ENCODE data around the gene SLC22A3. TPM values are rescaled to one million over a fixed set of nuclear protein-coding genes. Genes with fewer than 3 reads are reported as not detected.

The SLC22A3 gene
- total and polyA plus RNA-seq, 2 of the 13 experiments (the other 11 are each of a cell fraction or from before 2014, with no cell fraction given), result 12.0 to 31.5 TPM

GRCh38 chr6:160388922-160389321, 40.7 kb downstream of the SLC22A3 start:
- WGBS (ENCODE audit: low lambda C conversion rate), result 77% methylated on average over 4 of the region's 4 CpGs
- in situ Hi-C loops (cut with HindIII; ENCODE audit: extremely low pct_ligation_motif_present, low pct_unique_long_range_greater_than_20kb), result no loop called here
- H2AFZ ChIP-seq (ENCODE audit: low read length), result no peak overlapping the region

GRCh38 chr6:160391419-160392116, 43.4 kb downstream of the SLC22A3 start:
- H3K4me3 ChIP-seq (replicated peaks in 1 of 3; ENCODE audit: insufficient read depth in 1 of 3, low read depth in 2 of 3, low read length in 3 of 3), result no peak overlapping the region
- TF ChIP-seq PRDM15 (CRISPR knock-in tag; IDR thresholded peaks at IDR 0.05) (no peak), ZBTB1 (CRISPR knock-in tag; IDR thresholded peaks at IDR 0.05; ENCODE audit: borderline replicate concordance) (no peak), MAF1 (CRISPR knock-in tag; IDR thresholded peaks at IDR 0.05; ENCODE audit: borderline replicate concordance) (no peak), RCOR2 (CRISPR knock-in tag; IDR thresholded peaks at IDR 0.05) (no peak), NCOA2 (CRISPR knock-in tag; IDR thresholded peaks at IDR 0.05) (peak; percentile 14; the same call in 1 of the 2 replicates), GFI1 (CRISPR knock-in tag; IDR thresholded peaks at IDR 0.05; ENCODE audit: borderline replicate concordance) (no peak), REPIN1 (CRISPR knock-in tag; IDR thresholded peaks at IDR 0.05; ENCODE audit: borderline replicate concordance, low read depth) (no peak), NFYB (CRISPR knock-in tag; IDR thresholded peaks at IDR 0.05) (no peak), U2AF2 (IDR thresholded peaks at IDR 0.05; ENCODE audit: low read depth, low read length) (no peak)
- TF ChIP-seq, protein P1, sequence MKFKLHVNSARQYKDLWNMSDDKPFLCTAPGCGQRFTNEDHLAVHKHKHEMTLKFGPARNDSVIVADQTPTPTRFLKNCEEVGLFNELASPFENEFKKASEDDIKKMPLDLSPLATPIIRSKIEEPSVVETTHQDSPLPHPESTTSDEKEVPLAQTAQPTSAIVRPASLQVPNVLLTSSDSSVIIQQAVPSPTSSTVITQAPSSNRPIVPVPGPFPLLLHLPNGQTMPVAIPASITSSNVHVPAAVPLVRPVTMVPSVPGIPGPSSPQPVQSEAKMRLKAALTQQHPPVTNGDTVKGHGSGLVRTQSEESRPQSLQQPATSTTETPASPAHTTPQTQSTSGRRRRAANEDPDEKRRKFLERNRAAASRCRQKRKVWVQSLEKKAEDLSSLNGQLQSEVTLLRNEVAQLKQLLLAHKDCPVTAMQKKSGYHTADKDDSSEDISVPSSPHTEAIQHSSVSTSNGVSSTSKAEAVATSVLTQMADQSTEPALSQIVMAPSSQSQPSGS (CRISPR knock-in tag; IDR thresholded peaks at IDR 0.05), result 0 out of 2 replicates have a peak, but pooled peaks have one; percentile 29

More at GRCh38 chr6:160388922-160389321, 40.7 kb downstream of the SLC22A3 start:
- Histone ChIP-seq H3K36me3 (replicated peaks in 1 of 2; ENCODE audit: control insufficient read depth in 1 of 2, insufficient read depth in 2 of 2, low read length in 2 of 2) (no peaks in the 10 kb centered on the region), H4K20me1 (ENCODE audit: insufficient read depth, low read length) (no peaks in the 10 kb centered on the region), H3K9ac (ENCODE audit: insufficient read depth, low read depth, low read length) (no peak overlapping the region), H3K79me2 (ENCODE audit: insufficient read depth, low read length) (peaks cover 21% of the 10 kb centered on the region), H3K4me3 (replicated peaks in 1 of 3; ENCODE audit: insufficient read depth in 1 of 3, low read depth in 2 of 3, low read length in 3 of 3) (no peak overlapping the region), H3K27me3 (ENCODE audit: control insufficient read depth in 1 of 2, insufficient read depth in 2 of 2, low read length in 2 of 2) (no peaks in the 10 kb centered on the region), H3K4me2 (ENCODE audit: low read depth, low read length) (no peak overlapping the region), H3K4me1 (ENCODE audit: insufficient read depth, low read length) (peaks cover 44% of the 10 kb centered on the region), H3K27ac (ENCODE audit: extremely low read length, insufficient read depth, low read length) (no peak overlapping the region), H3K9me3 (ENCODE audit: low read length) (no peaks in the 10 kb centered on the region)
- ChIA-PET CTCF (ENCODE audit: low intra/inter-chr PET ratio, low total read pairs) (no interaction called here), POLR2A (no interaction called here)
- no peak for FAIRE-seq
- TF ChIP-seq RARA (CRISPR knock-in tag; IDR thresholded peaks at IDR 0.05), result no peak
- no peak for TF ChIP-seq MED13 (CRISPR knock-in tag; IDR thresholded peaks at IDR 0.05)
- TF ChIP-seq CEBPB (IDR thresholded peaks at IDR 0.05; ENCODE audit: borderline replicate concordance, low read depth, low read length), result peak; percentile 52; the same call in 1 of the 2 replicates
- 0 out of 2 replicates have a peak, but pooled peaks have one; percentile 40 for TF ChIP-seq ATF7 (IDR thresholded peaks at IDR 0.05)
- no peak for TF ChIP-seq ATF7 (CRISPR knock-in tag; IDR thresholded peaks at IDR 0.05)
- BruUV-seq (replicated peaks), result no TSS peak
- intact Hi-C loops (cut with micrococcal nuclease; ENCODE audit: unreplicated experiment), result no loop called here
- no peak for DNase-seq (ENCODE audit: low spot score)
- ATAC-seq, result no peak

More at GRCh38 chr6:160391419-160392116, 43.4 kb downstream of the SLC22A3 start:
- Histone ChIP-seq H3K27me3 (ENCODE audit: control insufficient read depth in 1 of 2, insufficient read depth in 2 of 2, low read length in 2 of 2) (no peaks in the 10 kb centered on the region), H2AFZ (ENCODE audit: low read length) (no peak overlapping the region), H3K79me2 (ENCODE audit: insufficient read depth, low read length) (peaks cover 15% of the 10 kb centered on the region), H3K4me2 (ENCODE audit: low read depth, low read length) (peak overlapping the region; percentile 50), H3K9ac (ENCODE audit: insufficient read depth, low read depth, low read length) (no peak overlapping the region; the same call in 1 of the 2 replicates), H3K36me3 (replicated peaks in 1 of 2; ENCODE audit: control insufficient read depth in 1 of 2, insufficient read depth in 2 of 2, low read length in 2 of 2) (no peaks in the 10 kb centered on the region; a peak in 1 of 5 replicates), H3K27ac (ENCODE audit: extremely low read length, insufficient read depth, low read length) (peak overlapping the region; percentile 40), H3K9me3 (ENCODE audit: low read length) (no peaks in the 10 kb centered on the region), H4K20me1 (ENCODE audit: insufficient read depth, low read length) (no peaks in the 10 kb centered on the region), H3K4me1 (ENCODE audit: insufficient read depth, low read length) (peaks cover 60% of the 10 kb centered on the region)
- POLR2A ChIA-PET, result interaction anchor here (0.9 to 1.2 kb wide), 3 partner anchors 18 to 43 kb away, joined by 3 to 5 read pairs (median 4); partner anchors contain the start of gene SLC22A3
- FAIRE-seq (no peak), DNase-seq (ENCODE audit: low spot score) (peak; percentile 73), ATAC-seq (0 out of 3 replicates have a peak, but pooled peaks have one; percentile 6)
- CTCF ChIA-PET (ENCODE audit: low intra/inter-chr PET ratio, low total read pairs), result no interaction called here
- 29% methylated on average over 7 of the region's 7 CpGs for WGBS (ENCODE audit: low lambda C conversion rate)
- intact Hi-C loops (cut with micrococcal nuclease; ENCODE audit: unreplicated experiment) (loop anchor here (5.0 kb wide), 1 partner anchor 254 kb away; no protein-coding TSS in a partner anchor), in situ Hi-C loops (cut with HindIII; ENCODE audit: extremely low pct_ligation_motif_present, low pct_unique_long_range_greater_than_20kb) (no loop called here)
- BruUV-seq (replicated peaks), result TSS peak; percentile 14

Measured in HepG2 (cell line).